Limb (tissue), 2 donors: ENCODE data around the gene LGALS7B.
"Not testable (repeated sequence)": the region's sequence is repeated elsewhere in the genome, so short reads cannot be mapped to it uniquely, and the experiment has no call there.

Experiments used
- DNase-seq, 2 donors: peaks; one replicate each; pipeline ENCODE4 v3.0.0-alpha.2; 2016; ENCODE audit errors: extremely low spot score in 2 of 2

LGALS7B gene

GRCh38 chr19:38796154-38796553, 7.2 kb downstream of the LGALS7B start:
- no peak for DNase-seq

GRCh38 chr19:38797781-38798180, 8.8 kb downstream of the LGALS7B start:
- DNase-seq, result not testable (repeated sequence)

GRCh38 chr19:38799104-38799503, 10.1 kb downstream of the LGALS7B start:
- no peak for DNase-seq

- DNase-seq, result no peak
Measured at GRCh38 chr19:38800577-38801347, 11.8 kb downstream of the LGALS7B start.

- no peak for DNase-seq
Measured at GRCh38 chr19:38801359-38802095, 12.5 kb downstream of the LGALS7B start.

- no peak for DNase-seq
Measured at GRCh38 chr19:38803543-38803942, 14.5 kb downstream of the LGALS7B start.

GRCh38 chr19:38805180-38805579, 16.2 kb downstream of the LGALS7B start:
- DNase-seq, result no peak

- no peak for DNase-seq
Measured at GRCh38 chr19:38806371-38806770, 17.4 kb downstream of the LGALS7B start.

GRCh38 chr19:38807374-38808098, 18.5 kb downstream of the LGALS7B start:
- DNase-seq, result not testable (repeated sequence)

GRCh38 chr19:38808741-38809140, 19.7 kb downstream of the LGALS7B start:
- DNase-seq, result no peak

GRCh38 chr19:38809592-38810252, 20.7 kb downstream of the LGALS7B start:
- DNase-seq, result no peak

- DNase-seq, result no peak
Measured at GRCh38 chr19:38812009-38812840, 23.2 kb downstream of the LGALS7B start.

GRCh38 chr19:38812841-38813320, 23.9 kb downstream of the LGALS7B start, which contains the start of gene LGALS4:
Gene LGALS4, minus strand, starts transcription at chr19:38812945. Its CDS starts 59 bp downstream, at chr19:38812886.
- DNase-seq, result no peak

- DNase-seq, result no peak
Measured at GRCh38 chr19:38813323-38813722, 24.3 kb downstream of the LGALS7B start.

GRCh38 chr19:38813932-38814331, 24.9 kb downstream of the LGALS7B start:
- not testable (repeated sequence) for DNase-seq

- DNase-seq, result no peak
Measured at GRCh38 chr19:38815059-38816001, 26.3 kb downstream of the LGALS7B start.

GRCh38 chr19:38816131-38816750, 27.2 kb downstream of the LGALS7B start:
- DNase-seq, result no peak

GRCh38 chr19:38817081-38817480, 28.1 kb downstream of the LGALS7B start:
- no peak for DNase-seq
